NCI-H82 treated with DMSO at 0.1 percent for 48 hours (cell line): ENCODE measurements around the gene KLK3.
A peak's percentile ranks its signal among the peaks of the same experiment; 100 is the strongest.
"Not testable (repeated sequence)": the region's sequence is repeated elsewhere in the genome, so short reads cannot be mapped to it uniquely, and the experiment has no call there.

Experiments used
- DNase-seq: peaks from one replicate; lab custom pipeline; 2025; ENCODE audit not compliant: unreplicated experiment; lab: John Stamatoyannopoulos, UW

KLK3 gene

DNA sequence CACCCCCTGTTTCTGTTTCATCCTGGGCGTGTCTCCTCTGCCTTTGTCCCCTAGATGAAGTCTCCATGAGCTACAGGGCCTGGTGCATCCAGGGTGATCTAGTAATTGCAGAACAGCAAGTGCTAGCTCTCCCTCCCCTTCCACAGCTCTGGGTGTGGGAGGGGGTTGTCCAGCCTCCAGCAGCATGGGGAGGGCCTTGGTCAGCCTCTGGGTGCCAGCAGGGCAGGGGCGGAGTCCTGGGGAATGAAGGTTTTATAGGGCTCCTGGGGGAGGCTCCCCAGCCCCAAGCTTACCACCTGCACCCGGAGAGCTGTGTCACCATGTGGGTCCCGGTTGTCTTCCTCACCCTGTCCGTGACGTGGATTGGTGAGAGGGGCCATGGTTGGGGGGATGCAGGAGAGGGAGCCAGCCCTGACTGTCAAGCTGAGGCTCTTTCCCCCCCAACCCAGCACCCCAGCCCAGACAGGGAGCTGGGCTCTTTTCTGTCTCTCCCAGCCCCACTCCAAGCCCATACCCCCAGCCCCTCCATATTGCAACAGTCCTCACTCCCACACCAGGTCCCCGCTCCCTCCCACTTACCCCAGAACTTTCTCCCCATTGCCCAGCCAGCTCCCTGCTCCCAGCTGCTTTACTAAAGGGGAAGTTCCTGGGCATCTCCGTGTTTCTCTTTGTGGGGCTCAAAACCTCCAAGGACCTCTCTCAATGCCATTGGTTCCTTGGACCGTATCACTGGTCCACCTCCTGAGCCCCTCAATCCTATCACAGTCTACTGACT lies at the start of gene KLK3:
Gene KLK3 (plus strand): TSS at position 280 of the 775 bp plus-strand sequence. CDS start 41 bp downstream, at position 321.
- no peak for DNase-seq

DNA sequence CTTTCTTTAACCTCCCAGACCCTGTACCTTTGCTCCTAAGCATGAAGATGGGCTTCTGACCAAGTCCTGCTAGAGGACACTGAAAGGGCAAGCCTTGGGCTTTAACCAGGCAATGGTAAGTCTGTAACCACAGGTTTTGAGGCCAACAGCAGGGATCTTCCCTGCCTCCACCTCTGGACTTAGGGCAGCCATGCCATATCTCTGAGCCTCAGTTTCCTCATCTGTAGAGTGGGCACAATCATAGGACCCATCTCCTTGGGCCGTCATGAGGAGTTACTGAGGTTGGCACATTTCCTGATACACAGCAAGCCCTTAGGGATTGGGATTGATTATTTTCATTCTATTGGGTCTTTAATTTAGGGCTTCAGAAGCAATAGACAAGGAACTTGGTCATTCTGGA lies 45.9 kb upstream of the KLK3 start:
- DNase-seq: no peak

DNA sequence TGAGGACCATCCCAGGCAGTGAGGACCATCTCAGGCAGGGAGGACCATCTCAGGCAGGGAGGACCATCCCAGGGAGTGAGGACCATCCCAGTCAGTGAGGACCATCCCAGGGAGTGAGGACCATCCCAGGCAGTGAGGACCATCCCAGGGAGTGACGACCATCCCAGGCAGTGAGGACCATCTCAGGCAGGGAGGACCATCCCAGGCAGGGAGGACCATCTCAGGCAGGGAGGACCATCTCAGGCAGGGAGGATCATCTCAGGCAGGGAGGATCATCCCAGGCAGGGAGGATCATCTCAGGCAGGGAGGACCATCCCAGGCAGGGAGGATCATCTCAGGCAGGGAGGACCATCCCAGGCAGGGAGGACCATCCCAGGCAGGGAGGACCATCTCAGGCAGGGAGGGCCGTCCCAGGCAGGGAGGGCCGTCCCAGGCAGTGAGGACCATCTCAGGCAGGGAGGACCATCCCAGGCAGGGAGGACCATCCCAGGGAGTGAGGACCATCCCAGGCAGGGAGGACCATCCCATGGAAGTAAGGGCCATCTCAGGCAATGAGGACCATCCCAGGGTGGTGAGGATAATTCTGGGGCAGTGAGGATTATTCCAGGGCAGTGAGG lies 43.0 kb upstream of the KLK3 start:
- not testable (repeated sequence) for DNase-seq

DNA sequence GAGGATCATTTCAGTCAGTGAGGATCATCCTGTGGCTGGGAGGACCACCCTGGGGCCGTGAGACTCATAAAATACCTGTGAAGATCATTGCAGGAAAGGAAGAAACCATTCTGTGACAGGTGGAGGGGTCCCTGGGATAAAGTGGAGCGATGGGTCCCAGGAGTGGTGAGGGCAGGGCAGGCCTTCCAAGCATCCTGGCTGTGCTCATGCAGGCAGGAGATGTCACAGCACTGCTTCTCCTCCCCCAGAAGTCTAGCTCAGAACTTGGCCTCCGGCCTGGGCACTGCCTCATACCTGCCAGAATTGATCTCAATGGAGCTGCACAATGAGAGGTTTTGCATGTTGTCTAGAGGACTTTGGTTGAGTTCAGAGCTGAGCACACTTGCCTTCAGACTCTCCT lies 42.2 kb upstream of the KLK3 start:
- DNase-seq: no peak

DNA sequence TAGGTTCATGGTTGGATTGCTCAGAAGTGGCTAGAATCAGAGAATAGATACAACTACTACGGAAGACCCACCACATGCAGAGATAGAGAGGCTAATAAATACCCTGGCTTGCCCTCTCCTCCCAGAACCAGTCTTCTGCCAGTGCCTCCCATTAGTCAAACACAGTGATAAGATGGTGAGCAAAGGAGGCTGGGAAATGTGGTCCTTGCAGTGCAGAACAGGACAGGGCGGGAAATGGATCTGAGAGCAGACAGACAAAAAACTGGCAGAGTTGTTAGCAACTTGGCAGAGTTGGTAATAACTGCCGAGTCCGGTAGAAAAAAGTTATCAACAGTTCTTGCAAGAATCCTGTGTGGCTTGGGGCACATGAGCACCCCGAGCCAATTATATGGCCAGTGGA lies 39.8 kb upstream of the KLK3 start:
- no peak for DNase-seq

DNA sequence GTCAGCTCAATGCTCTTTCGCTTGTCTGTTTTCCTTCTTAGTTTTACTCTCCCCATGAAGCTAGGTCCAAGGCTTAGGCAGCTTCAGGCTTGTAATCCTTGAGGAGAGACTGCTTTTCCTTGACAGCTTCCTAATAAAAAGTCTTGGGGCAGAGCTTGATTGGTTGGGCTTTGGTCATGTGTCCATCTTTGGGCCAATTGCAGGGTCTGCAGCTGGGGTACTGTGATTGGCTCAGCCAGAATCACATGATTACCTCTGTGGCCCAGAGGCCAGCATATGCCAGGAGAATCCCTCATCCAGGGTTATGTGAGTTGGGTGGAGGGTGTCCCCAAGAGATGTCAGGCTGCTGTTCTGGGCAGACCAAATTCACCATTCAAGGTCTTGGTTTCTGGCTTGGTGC lies 39.3 kb upstream of the KLK3 start:
- DNase-seq: no peak

DNA sequence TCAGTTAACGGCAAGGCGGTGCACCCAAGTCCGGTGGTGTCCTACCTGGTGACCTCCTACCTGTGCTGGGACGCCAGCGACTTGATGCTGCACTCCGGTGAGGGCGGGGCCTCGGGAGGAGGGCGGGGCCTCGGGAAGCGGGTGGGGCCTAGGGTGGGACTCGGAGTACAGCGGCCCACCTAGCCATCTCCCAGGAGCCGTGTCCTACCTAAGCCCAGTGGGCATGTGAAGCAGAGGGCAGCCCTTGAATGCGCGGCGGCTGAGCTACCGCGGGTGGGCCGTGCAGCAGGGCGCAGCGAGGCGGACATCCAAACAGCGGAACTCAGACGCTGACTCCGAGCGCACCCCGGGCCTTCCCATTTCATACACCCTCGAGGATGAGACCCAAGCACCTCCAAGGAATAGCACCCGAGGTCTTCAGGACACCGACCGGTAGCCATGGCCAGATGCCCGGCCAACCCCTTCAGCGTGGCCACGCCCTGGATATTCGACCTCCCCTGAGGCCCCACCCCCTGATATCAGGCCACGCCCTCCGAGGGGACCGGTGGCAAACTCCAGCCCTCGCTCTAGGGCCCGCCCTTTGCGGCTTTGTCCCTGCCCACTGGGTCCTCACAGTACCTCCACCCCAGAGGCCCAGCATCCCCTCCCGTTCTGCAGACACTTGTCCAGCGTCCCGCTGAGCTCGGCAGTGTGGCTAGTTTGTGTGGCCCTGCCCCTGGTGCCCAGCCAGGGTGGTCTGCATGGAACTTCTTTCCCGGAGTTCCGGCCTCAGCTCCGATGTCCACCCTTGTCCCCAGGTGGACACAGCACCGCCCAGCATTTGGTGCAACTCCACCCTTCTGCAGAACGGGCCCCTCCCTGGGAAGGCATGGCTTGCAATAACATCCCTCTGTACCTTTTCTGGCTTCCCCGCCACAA lies 36.5 kb upstream of the KLK3 start:
- DNase-seq: peak; percentile 28

DNA sequence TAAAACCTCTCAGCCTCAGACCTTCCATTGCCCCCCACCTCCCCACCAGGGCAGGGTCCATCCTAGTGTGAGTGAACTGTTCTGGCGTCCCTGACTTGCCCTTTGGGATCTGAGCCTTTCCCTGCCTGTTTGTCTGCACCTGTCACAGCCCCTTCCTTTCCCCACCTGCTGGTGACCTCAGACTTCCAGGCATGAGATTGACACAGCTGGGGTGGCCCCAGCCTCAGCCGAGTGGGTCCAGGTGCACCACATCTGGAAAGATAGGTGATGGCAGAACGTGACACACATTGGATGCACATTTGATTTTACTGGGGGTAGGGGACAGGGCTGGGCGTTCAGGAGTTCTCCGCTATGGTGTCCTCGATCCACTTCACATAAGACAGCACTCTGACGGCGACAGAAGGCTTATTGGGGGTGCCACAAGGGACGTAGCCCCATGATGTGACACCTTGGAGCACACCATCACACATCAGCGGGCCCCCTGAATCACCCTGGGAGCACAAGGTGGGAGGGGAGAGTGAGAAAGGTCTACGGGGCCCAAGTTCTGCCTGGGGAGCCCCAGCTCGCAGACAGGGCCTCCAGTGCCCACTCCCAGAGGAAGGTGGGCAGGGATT lies 35.7 kb upstream of the KLK3 start:
- no peak for DNase-seq

DNA sequence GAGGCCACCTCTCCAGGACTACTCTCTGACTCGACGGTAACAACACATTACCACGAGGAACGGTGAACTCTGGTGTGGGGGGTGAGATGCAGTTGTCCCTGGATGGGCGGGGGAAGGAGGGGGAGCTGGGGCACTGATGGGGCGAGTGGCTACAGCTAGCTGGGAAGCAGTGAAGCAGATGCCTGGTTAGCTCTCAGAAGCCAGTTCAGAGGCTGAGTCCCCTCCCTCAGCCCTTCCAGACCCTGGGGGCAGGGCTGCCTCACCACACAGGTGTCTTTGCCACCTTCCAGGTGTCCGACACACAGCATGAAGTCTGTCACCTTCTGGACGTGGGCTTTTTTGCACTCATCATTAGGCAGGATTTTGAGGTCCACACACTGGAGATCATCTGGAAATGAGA lies 35.1 kb upstream of the KLK3 start:
- DNase-seq: no peak

DNA sequence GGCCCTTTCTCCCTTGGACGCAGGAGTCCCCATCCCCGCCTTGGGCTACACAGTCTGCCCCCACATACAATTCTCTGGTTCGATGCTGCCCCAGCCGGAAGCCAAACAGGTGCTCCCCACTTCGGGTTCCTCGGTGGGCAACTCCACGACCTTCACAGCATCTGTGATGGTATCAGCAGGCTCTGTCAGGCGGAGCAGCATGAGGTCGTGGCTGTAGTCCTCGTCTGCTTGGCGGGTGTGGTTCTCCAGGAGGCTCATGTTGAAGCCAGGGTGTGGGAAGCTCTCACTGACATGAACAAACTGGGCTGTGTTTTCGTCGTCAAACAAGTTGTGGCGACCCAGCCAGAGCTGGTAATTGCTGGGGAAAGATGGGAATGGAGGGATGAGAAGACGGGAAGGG lies 34.6 kb upstream of the KLK3 start:
- no peak for DNase-seq

DNA sequence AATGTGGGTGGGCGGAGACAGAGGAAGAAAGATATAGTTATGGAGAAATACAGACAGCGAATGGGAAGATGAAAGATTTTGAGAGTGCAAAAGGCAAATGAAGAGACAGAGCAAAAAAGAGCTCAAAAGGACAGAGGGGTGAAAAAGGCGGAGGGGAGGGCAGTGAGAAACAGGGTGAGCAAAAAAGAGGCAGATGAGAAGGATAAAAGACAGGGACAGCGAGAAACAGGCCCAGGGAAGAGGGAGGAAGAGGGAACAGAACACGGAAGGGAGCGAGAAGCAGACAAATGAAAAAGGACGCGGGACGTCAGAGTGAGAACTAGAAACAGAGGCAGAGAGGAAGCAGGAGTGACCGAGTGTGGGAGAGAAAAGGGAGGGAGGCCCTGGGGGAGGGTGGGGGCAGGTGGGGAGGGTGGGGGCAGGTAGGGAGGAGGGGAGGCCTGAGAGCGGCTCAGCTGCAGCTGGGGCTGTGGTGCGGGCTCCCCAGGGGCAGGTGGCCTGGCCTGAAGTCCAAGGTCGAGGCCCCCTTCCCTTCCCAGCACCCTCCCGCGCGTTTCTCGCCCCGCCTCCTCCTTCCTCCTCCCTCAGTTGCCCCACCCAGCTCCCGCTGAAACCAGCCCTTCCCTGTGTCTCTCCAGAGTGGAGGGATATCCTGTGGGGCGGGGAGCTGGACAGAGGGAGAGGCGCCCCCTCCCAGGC lies 34.0 kb upstream of the KLK3 start:
- DNase-seq: no peak

DNA sequence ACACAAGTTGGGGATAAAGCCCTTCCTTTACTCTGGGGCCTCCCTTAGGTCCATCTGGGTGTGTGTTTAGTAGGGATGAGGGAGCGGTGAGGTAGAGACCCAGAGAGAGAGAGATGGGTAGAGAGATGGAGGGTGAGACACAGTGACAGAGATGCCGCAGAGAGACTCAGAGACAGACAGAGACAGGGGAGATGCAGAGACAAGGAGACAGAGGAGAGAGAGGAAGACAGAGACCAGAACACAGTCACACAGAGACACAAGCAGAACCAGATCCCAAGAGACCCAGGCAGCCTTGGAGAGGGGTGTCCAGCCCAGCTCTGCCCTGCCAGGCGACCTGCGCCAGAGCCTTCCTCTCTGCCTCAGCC lies 33.5 kb upstream of the KLK3 start:
- no peak for DNase-seq

DNA sequence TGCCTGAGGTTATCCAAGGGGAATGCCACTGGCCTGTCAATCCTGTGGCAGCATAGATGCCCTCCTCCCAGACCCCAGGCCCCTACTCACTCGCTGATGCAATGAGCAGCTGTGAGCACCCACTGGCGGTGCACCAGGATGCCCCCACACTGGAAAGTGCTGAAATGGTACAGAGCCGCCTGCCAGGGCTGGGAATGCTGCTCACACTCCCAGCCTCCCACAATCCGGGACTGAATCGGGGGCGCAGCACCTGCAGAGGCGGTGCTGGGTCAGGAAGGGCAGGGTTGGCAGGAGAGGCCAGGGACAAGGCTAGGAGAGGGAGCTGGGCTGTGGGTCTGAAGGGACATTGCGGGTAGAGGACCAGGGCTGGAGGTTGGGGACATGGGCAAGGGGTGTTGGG lies 33.1 kb upstream of the KLK3 start:
- DNase-seq: no peak

DNA sequence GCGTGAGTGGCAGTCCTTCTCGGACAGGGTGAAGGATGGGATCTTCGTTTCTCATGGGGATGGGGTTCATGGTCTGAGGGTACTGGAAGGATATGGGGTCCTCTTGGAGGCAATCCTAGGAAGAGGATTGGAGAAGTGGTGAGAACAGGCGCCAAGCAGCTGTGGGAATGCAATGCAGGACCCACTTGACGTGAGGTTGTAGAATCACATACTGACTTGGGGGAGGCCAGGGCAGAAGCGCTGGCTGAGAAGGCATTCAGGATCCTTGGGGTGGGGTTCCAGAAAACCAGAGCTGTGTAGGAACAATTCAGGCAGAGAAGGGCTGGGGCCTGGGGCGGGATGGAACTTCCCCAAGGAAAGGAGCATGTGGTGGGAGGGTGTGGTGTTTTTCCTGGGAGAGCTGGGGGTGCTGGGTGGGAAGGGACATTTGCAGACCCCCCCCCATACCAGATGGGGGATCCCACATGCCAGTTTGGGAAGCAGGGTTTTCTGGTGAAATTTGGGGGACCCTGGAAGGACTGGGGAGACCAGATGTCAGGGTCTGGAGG lies 32.0 kb upstream of the KLK3 start:
- DNase-seq: no peak

DNA sequence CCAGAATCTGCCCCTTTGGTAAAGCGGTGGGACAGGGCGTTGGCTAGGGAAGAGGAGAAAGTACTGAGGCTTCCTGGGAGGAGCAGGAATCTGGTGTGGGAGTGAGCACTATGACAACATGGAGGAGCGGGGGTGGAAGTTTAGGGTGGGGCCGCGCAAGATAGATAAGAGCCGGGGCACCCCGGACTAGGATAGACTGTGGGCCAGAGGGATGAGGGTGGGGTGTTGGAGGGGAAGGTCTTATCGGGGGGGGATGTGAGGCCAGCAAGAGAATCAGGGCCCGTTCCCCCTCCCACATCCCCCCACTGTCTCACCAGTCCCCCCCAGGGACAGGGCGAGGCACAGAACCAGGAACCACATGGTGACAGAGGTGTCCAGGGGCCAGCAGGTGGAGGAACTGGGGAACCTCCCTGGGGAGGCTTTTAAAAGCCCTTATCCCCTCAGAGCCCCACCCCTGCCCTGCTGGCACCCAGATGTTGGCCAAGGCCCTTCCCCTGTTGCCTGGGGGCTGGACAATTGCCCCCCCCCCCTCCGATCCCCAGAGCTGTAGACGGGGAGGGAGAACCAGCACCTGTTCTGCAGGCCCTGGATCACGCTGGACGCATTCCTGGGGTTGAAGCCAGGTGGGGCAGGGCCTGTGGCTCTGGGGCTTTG lies 31.2 kb upstream of the KLK3 start, which contains the start of gene KLK1:
Gene KLK1 (minus strand): TSS at position 399 of the 654 bp plus-strand sequence. CDS start 39 bp downstream, at position 360.
- DNase-seq: no peak

DNA sequence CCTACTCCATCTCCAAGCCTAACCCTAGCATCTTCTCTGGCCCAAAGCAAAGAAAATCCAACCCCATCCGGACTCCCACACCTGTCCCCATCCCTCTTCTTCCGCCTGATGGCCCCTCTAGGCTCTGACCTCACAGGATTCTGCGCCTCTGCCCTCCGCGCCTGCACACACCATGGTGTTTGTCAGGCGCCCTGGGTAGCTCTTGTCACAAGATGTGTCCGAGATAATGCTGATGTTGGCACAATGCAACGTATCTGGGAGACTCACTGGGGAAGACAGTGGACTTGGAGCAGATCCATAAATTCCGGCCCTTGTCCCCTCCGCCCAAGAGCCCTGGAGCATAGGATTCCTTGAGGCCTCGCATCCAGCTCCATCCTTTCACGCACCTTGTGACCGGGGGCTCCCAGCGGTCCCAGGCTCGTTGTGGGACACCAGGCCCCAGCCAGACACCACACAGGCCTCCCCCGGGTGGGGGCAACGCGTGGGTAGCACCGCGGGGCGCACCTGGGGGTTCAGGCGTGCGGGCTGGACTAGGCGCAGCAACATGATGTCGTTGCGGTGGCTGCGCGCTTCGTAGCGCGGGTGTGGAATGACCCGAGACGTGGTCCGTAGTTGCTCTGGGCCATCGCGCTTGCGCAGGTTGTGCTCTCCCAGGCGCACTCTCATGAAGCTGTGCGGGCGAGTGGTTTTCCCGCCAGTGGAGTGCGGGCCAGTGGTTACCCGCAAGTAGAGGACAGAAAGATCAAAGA lies 28.0 kb upstream of the KLK3 start:
- DNase-seq: no peak

DNA sequence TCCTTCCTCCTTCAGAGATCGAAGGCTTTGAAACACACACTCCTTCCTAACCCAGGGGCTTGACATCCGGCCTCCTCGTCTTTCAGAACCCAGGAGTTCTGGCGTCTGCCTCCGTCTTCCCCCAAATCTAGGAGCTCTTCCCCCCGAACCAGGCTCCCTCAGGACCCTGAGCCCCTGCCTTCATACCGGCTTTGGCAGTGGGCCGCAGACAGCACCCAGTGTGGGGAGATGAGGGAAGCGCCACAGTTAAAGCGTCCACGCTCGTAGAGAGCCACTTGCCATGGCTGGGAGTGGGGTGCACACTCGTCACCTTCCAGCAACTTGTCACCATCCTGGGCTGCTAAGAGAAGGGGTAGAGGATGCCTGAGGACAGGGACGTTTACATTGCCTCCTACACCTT lies 27.2 kb upstream of the KLK3 start:
- no peak for DNase-seq

DNA sequence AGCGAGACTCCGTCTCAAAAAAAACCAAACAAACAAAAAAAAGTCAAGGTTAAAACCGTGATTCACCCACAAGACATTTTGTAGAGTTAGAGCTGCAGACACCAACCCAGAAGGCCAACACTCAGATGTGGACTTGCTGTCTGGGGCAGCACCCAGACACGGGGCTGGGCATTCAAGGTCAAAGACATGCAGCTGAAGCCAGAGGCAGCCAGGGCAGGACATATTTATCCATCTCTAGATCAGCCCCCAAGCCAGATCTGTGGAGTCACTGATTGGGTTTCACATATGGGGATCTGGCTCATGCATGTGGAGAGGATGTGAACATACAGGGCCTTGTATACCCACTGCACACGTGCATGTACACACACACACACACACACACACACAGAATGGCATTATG lies 24.9 kb upstream of the KLK3 start:
- DNase-seq: no peak
